Fibroblast of villous mesenchyme (primary cell): ENCODE data around the gene CERS4. TPM values are rescaled to one million over a fixed set of nuclear protein-coding genes. Genes with fewer than 3 reads are reported as not detected.
"Not testable (repeated sequence)": the region's sequence is repeated elsewhere in the genome, so short reads cannot be mapped to it uniquely, and the experiment has no call there.

Experiments
- DNase-seq: peaks from one replicate; pipeline ENCODE4 v3.0.0-alpha.2; 2010; ENCODE audit warnings: low read depth
- H3K4me3 ChIP-seq: 2 replicates; pipeline ENCODE4 v1.5.1; 2011; ENCODE audit warnings: low read depth, mild to moderate bottlenecking, low read length
- total RNA-seq: library from RNA; depleted of rRNA; stranded (reverse); fragments of >200 nt; gene quantifications from 2 replicates; pipeline ENCODE4 v1.2.3, GENCODE V29; 2012
- TF ChIP-seq, protein P1 (sequence below): IDR thresholded peaks from 2 replicates; pipeline ENCODE4 v1.5.1; 2012; ENCODE audit warnings: low read depth, mild to moderate bottlenecking, low read length; ENCODE audit not compliant: insufficient read depth

The CERS4 gene
- total RNA-seq, 1 donor, result 6.0 TPM

DNA sequence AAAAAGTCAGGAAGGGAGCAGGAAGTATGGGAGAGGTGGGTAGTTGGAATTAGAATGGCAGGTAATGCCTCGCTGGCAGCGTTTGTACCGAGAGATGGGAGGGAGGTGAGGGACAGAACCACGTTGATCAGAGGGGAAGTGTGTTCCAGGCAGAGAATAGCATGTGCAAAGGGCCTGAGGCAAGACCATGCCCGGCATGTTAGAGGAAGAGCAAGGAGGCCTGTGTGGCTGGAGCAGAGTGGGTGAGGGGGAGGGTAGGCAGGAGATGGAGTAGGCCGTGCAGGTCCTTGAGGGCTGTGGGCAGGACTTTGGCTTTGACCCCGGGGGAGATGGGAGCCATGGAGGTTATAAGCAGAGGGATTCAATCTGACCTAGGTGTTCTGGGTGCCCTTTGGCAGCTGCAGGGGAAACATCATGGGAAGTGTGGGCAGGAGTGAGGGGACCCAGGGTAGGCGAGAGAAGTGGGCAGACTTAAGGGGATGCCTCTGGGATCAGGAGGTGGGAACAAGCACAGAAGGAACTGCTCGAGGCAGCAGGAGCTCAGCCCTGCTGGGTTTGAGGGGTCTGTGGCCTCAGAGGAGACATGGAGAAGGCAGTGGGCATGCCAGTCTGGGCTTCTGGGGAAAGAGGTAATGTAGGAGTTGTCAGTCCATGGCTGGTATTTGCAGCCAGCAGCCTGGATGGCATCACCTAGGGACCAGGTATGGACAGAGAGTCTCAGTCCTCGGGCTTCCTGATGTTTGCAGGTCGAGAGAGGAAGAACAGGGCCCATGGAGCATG lies 50.2 kb downstream of the CERS4 start:
- no peak for DNase-seq
- H3K4me3 ChIP-seq, result no peak overlapping the region
- TF ChIP-seq, protein P1, sequence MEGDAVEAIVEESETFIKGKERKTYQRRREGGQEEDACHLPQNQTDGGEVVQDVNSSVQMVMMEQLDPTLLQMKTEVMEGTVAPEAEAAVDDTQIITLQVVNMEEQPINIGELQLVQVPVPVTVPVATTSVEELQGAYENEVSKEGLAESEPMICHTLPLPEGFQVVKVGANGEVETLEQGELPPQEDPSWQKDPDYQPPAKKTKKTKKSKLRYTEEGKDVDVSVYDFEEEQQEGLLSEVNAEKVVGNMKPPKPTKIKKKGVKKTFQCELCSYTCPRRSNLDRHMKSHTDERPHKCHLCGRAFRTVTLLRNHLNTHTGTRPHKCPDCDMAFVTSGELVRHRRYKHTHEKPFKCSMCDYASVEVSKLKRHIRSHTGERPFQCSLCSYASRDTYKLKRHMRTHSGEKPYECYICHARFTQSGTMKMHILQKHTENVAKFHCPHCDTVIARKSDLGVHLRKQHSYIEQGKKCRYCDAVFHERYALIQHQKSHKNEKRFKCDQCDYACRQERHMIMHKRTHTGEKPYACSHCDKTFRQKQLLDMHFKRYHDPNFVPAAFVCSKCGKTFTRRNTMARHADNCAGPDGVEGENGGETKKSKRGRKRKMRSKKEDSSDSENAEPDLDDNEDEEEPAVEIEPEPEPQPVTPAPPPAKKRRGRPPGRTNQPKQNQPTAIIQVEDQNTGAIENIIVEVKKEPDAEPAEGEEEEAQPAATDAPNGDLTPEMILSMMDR, result no peak

DNA sequence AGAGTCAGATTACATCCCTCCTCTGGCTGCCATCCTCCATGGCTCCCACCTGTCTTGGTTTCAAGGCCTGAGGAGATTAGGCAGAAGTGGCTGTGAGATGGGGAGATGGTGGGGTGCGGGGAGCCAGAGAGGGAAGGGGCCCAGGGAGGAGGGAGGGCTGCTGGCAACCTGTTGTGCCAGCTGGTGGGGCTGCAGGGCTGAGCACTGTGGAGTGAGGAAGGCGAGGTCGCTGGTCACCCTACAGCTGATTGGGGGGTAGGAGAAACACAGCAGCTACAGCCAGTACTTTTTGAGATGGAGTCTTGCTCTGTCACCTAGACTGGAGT lies 50.7 kb downstream of the CERS4 start:
- no peak for DNase-seq
- TF ChIP-seq, protein P1, result no peak
- H3K4me3 ChIP-seq, result no peak overlapping the region

DNA sequence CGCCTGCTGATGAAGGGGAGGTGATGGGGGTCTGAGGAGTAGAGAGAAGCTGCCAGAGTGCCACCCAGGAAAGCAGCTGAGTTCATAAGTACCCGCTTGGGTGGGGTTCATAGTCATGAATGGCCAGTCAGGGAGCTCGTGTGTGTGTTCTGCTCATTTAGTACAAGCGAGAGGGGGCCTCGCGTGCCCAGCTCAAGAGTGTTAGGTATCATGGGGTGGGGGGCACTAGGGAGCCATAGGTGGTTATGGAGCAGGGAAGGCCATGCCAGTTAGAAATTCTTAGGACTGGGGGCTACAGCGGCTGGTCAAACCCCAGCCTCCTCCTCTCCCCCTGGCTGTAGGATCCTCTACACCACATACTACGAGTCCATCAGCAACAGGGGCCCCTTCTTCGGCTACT lies 52.2 kb downstream of the CERS4 start:
- TF ChIP-seq, protein P1, result no peak
- no peak overlapping the region for H3K4me3 ChIP-seq
- no peak for DNase-seq

DNA sequence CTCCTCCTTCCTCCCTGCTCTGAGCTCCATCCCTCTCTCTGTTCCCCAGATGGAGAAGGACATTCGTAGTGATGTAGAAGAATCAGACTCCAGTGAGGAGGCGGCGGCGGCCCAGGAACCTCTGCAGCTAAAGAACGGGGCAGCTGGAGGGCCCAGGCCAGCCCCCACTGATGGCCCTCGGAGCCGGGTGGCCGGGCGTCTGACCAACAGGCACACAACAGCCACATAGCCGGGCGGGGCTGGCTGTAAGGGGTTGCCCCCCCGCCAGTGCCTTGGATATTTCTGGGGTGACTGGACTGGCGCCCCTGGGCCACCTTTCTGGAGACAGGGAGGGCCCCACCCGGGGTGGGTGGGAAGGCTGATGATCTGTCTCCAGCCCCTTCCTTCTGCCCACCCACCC lies 52.7 kb downstream of the CERS4 start:
- no peak overlapping the region for H3K4me3 ChIP-seq
- TF ChIP-seq, protein P1, result no peak
- DNase-seq, result no peak

DNA sequence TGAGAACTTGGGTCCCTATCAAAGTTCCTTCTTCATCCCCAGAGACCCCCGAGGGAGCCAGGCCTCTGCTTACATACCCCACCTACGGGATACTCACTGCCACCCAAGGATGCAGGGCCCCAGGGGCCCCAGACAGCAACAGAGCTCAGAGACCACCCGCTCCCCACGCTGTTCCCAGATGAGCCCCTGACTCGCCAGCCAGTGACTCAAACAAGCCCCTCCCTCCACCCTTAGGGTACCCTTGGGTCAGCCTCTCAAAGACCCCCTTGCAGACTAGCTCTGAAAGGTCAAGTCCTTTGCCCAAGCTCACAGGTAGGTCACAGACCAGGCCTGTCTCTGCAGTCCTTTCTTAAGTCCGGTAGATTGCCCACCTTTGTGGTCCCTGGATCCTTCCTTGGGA lies 53.3 kb downstream of the CERS4 start:
- H3K4me3 ChIP-seq, result no peak overlapping the region
- TF ChIP-seq, protein P1, result no peak
- no peak for DNase-seq

DNA sequence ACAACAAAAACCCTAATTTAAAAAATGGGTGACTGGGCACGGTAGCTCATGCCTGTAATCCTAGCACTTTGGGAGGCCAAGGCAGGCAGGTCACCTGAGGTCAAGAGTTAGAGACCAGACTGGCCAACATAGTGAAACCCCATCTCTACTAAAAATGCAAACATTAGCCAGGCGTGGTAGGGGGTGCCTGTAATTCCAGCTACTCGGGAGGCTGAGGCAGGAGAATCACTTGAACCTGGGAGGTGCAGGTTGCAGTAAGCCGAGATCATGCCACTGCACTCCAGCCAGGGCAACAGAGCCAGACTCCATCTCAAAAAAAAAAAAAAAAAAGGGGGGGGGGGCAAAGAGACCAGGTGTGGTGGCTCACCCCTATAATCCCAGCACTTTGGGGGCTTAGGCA lies 55.1 kb downstream of the CERS4 start:
- H3K4me3 ChIP-seq, DNase-seq: not testable (repeated sequence)

DNA sequence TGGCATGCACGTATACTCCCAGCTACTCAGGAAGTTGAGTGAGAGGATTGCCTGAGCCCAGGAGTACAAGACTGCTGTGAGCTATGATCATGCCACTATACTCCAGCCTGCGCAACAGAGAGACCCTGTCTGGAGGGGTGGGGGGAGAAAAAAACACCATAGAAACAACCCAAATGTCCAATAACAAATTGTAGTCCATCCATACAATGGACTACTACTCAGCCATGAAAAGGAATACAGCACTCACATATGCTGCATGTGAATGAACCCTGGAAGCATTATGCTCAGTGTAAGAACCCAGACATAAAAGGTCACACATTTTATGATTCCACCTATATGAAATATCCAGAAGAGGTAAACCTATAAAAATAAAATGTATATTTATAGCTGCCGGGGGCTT lies 56.7 kb downstream of the CERS4 start:
- DNase-seq, result no peak
- TF ChIP-seq, protein P1, result no peak
- H3K4me3 ChIP-seq, result no peak overlapping the region
